ENCODE measurements around the gene GPR68. TPM values are rescaled to one million over a fixed set of nuclear protein-coding genes. Genes with fewer than 3 reads are reported as not detected.

Gene GPR68
- total RNA-seq, 6 experiments from 2014 or later, result 0.17 to 0.27 (median 0.19) TPM; not detected in 3

DNA sequence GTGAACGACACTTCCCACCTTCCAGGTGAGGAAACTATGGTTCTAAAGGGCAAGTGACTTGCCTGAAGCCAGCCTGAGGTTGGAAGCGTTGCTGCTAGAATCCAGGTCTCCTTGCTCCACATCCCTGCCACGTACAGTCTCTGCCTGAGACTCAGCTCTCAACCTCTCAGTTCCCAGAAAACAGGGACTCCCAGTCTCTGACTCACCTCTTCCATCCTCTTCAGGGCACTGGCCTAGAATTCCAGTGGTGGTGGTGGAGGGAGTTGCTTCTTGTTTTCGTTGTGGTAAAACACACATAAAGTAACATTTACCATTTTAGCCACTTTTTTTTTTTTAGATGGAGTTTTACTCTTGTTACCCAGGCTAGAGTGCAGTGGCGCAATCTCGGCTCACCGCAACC is 7.3 kb downstream of the GPR68 start:
- no peaks in the 10 kb centered on the region for H3K27me3 ChIP-seq
- no peaks in the 10 kb centered on the region for H3K9me3 ChIP-seq
- H3K4me3 ChIP-seq, result no peak overlapping the region
- TF ChIP-seq, protein P1, sequence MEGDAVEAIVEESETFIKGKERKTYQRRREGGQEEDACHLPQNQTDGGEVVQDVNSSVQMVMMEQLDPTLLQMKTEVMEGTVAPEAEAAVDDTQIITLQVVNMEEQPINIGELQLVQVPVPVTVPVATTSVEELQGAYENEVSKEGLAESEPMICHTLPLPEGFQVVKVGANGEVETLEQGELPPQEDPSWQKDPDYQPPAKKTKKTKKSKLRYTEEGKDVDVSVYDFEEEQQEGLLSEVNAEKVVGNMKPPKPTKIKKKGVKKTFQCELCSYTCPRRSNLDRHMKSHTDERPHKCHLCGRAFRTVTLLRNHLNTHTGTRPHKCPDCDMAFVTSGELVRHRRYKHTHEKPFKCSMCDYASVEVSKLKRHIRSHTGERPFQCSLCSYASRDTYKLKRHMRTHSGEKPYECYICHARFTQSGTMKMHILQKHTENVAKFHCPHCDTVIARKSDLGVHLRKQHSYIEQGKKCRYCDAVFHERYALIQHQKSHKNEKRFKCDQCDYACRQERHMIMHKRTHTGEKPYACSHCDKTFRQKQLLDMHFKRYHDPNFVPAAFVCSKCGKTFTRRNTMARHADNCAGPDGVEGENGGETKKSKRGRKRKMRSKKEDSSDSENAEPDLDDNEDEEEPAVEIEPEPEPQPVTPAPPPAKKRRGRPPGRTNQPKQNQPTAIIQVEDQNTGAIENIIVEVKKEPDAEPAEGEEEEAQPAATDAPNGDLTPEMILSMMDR (IDR thresholded peaks at IDR 0.05), result no peak
- TF ChIP-seq POLR2A (IDR thresholded peaks at IDR 0.05), result no peak
- no peak for ATAC-seq
- intact Hi-C loops (cut with DNase I), result no loop called here
- H3K27ac ChIP-seq, result no peak overlapping the region
- no peak for DNase-seq
- H3K4me1 ChIP-seq, result no peaks in the 10 kb centered on the region
- H3K36me3 ChIP-seq, result no peaks in the 10 kb centered on the region
- WGBS (ENCODE audit: insufficient coverage, low coverage, low lambda C conversion rate, missing lambda C conversion rate), result 40% methylated on average over 1 of the region's 7 CpGs

DNA sequence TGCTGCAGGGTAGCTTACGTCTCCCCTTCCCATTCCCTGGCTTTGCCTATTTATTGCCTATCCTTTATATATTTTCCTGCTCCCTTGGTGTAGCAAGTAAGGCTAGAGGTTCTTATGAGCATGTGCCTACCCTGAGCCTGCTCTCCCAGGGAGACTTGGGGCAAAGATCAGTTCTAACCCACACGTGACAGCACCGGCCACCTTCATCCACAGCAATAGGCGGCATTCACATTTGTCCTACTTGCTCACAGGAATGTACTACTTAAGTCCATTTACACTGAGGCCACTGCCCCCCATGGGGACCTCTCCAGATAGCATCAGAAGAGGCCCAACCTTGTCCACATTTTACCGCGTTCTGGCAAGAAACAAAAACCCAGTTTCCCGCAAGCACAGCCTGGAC is 8.7 kb downstream of the GPR68 start:
- Histone ChIP-seq H3K27me3 (no peaks in the 10 kb centered on the region), H3K9me3 (no peaks in the 10 kb centered on the region), H3K4me1 (no peaks in the 10 kb centered on the region), H3K27ac (no peak overlapping the region), H3K36me3 (no peaks in the 10 kb centered on the region), H3K4me3 (no peak overlapping the region)
- ATAC-seq, result no peak
- whole genome bisulfite sequencing (ENCODE audit: insufficient coverage, low coverage, low lambda C conversion rate, missing lambda C conversion rate), result 82% methylated on average over 5 of the region's 7 CpGs
- intact Hi-C loops (cut with DNase I), result no loop called here
- no peak for TF ChIP-seq POLR2A (IDR thresholded peaks at IDR 0.05)
- TF ChIP-seq, protein P1 (IDR thresholded peaks at IDR 0.05), result no peak
- DNase-seq, result no peak

DNA sequence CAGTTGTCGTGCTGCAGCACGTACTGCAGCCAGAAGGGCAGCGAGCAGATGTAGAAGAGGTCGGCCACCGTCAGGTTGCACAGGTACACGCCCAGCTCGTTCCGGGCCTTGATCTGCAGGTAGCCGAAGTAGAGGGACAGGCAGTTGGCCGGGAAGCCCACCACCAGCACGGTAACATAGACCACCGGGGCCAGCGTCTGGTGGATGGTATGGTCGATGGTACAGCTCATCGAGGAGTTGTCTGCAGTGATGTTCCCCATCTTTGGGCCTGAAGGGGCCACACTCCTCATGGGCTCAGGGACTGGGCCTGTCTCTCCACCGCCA is 9.8 kb downstream of the GPR68 start:
- Histone ChIP-seq H3K4me1 (no peaks in the 10 kb centered on the region), H3K27ac (no peak overlapping the region), H3K4me3 (no peak overlapping the region), H3K27me3 (no peaks in the 10 kb centered on the region), H3K36me3 (no peaks in the 10 kb centered on the region), H3K9me3 (no peaks in the 10 kb centered on the region)
- no peak for TF ChIP-seq POLR2A (IDR thresholded peaks at IDR 0.05)
- TF ChIP-seq, protein P1 (IDR thresholded peaks at IDR 0.05), result no peak
- DNase-seq (no peak), ATAC-seq (no peak)
- intact Hi-C loops (cut with DNase I), result no loop called here
- no CpG with 5 or more reads among the region's 16 CpGs for WGBS (ENCODE audit: insufficient coverage, low coverage, low lambda C conversion rate, missing lambda C conversion rate)

DNA sequence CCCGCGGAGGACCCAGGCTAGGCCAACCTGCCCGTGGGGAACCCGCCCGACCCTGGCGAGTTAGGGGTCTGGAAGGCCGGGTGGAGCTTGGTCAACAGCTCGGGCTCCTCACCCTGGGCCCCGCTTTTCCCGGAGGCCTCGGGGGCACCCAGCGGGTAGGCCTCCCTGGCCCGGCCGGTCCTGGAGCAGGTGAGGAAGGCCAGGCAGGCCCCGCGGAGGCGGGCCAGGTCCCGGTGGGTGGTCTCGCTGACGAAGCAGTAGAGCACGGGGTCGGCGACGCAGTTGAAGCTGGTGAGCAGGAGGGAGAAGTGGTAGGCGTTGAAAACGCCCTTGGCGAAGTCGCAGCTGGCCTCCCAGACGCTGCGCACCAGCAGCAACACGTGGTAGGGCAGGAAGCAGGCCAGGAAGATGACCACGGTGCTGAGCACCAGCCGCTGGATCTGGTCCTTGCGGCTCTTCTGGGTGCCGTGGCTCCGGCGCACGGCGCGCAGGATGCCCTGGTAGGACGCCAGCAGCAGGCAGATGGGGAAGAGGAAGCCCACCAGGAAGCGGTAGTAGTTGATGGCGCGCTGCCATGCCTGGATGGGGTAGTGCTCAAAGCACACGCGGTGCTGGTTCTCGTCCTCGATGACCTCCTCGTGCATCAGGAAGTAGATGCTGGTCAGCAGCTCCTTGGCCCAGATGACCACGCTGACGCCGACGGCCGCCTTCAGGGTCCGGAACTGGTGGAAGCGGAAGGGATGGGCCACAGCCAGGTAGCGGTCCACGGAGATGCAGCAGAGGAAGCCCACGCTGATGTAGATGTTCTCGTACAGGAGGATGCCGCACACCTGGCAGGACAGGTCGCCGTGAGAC is 10.3 kb downstream of the GPR68 start:
- H3K4me3 ChIP-seq, result no peak overlapping the region
- no peak overlapping the region for H3K27ac ChIP-seq
- intact Hi-C loops (cut with DNase I), result no loop called here
- H3K36me3 ChIP-seq, result no peaks in the 10 kb centered on the region
- no peak for DNase-seq
- no peaks in the 10 kb centered on the region for H3K9me3 ChIP-seq
- peak in 2 of 4 donors; percentile 9 to 10 for ATAC-seq
- TF ChIP-seq, protein P1 (IDR thresholded peaks at IDR 0.05), result no peak
- TF ChIP-seq POLR2A (IDR thresholded peaks at IDR 0.05), result no peak
- WGBS (ENCODE audit: insufficient coverage, low coverage, low lambda C conversion rate, missing lambda C conversion rate), result 93% methylated on average over 6 of the region's 63 CpGs
- no peaks in the 10 kb centered on the region for H3K27me3 ChIP-seq
- no peaks in the 10 kb centered on the region for H3K4me1 ChIP-seq
